Measurements from ENCODE around the gene ERF.

DNA sequence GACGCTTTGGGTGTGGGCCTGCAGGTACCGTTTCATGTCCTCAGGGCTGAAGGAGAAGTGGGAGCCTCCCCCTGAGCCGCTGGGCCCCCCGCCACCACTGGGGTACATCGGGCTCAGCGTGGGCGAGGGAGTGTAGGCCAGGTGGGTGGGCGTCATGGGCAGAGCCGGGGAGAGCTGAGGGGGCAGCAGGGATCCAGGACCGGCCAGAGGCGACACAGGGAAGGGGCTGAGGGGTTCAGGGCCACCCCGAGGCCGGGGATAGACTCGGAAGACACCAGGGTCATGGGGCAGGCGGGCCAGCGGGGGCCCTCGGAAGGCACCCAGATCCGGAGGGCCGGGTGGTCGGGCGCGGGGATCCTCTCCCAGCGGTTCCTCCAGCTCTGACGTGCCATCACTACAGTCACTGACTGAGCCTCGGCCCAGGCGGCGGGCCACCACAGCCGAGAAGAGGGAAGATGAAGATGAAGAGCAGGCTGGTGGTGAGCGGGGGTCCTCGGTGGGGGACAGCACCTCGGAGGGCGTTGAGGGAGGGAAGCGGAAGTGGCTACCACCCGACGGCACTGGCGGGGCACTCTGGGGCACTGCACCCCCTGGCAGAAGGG lies 5.7 kb downstream of the ERF start:
- TF ChIP-seq RAD21 (IDR thresholded peaks at IDR 0.05; ENCODE audit: low read length): no peak
- no peak for TF ChIP-seq BHLHE40 (IDR thresholded peaks at IDR 0.05; ENCODE audit: low read depth, low read length)
- TF ChIP-seq POLR2A (IDR thresholded peaks at IDR 0.05; ENCODE audit: low read depth, low read length): no peak
- TF ChIP-seq, protein P1, sequence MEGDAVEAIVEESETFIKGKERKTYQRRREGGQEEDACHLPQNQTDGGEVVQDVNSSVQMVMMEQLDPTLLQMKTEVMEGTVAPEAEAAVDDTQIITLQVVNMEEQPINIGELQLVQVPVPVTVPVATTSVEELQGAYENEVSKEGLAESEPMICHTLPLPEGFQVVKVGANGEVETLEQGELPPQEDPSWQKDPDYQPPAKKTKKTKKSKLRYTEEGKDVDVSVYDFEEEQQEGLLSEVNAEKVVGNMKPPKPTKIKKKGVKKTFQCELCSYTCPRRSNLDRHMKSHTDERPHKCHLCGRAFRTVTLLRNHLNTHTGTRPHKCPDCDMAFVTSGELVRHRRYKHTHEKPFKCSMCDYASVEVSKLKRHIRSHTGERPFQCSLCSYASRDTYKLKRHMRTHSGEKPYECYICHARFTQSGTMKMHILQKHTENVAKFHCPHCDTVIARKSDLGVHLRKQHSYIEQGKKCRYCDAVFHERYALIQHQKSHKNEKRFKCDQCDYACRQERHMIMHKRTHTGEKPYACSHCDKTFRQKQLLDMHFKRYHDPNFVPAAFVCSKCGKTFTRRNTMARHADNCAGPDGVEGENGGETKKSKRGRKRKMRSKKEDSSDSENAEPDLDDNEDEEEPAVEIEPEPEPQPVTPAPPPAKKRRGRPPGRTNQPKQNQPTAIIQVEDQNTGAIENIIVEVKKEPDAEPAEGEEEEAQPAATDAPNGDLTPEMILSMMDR (conservative IDR thresholded peaks at IDR 0.05; ENCODE audit: low read depth, low read length): no peak
- TF ChIP-seq, protein P2, sequence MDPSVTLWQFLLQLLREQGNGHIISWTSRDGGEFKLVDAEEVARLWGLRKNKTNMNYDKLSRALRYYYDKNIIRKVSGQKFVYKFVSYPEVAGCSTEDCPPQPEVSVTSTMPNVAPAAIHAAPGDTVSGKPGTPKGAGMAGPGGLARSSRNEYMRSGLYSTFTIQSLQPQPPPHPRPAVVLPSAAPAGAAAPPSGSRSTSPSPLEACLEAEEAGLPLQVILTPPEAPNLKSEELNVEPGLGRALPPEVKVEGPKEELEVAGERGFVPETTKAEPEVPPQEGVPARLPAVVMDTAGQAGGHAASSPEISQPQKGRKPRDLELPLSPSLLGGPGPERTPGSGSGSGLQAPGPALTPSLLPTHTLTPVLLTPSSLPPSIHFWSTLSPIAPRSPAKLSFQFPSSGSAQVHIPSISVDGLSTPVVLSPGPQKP (IDR thresholded peaks at IDR 0.05; ENCODE audit: borderline replicate concordance, low read depth, low read length): no peak
- no peak for TF ChIP-seq RFX5 (IDR thresholded peaks at IDR 0.05; ENCODE audit: low read depth, low read length)
- no peak for TF ChIP-seq NFE2L2 (IDR thresholded peaks at IDR 0.05; ENCODE audit: low read depth, low read length)
- TF ChIP-seq CEBPB (IDR thresholded peaks at IDR 0.05; ENCODE audit: low read depth, low read length): no peak
